ENCODE measurements around the gene COL28A1.
A peak's percentile ranks its signal among the peaks of the same experiment; 100 is the strongest.

Gene COL28A1

DNA sequence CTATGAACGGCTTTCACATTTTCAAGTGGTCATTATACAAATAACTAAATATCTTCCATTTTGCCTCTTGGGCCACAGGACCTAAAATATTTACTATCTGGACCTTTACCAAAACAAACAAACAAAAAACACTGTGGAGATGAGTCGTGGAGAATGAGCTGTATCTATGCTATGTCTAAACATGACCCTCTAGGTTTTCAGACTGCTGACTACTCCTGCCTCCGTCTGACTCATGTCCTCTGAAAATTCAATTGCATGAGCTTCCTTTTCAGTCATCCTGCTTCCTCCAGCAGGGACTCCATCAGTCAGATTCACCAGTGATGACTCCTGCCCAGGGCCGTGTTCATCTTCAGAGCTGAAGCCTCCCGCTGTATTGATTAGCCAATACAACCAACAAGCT is 96.8 kb downstream of the COL28A1 start:
- peak; percentile 11 for DNase-seq (ENCODE audit: low read depth)
- H3K4me3 ChIP-seq (ENCODE audit: low read depth, low read length) = no peak overlapping the region
- TF ChIP-seq MYC (IDR thresholded peaks at IDR 0.05; ENCODE audit: low read depth, low read length) (no peak), POLR2A (IDR thresholded peaks at IDR 0.05; ENCODE audit: extremely low read depth, insufficient read length) (no peak)
- TF ChIP-seq, protein P1, sequence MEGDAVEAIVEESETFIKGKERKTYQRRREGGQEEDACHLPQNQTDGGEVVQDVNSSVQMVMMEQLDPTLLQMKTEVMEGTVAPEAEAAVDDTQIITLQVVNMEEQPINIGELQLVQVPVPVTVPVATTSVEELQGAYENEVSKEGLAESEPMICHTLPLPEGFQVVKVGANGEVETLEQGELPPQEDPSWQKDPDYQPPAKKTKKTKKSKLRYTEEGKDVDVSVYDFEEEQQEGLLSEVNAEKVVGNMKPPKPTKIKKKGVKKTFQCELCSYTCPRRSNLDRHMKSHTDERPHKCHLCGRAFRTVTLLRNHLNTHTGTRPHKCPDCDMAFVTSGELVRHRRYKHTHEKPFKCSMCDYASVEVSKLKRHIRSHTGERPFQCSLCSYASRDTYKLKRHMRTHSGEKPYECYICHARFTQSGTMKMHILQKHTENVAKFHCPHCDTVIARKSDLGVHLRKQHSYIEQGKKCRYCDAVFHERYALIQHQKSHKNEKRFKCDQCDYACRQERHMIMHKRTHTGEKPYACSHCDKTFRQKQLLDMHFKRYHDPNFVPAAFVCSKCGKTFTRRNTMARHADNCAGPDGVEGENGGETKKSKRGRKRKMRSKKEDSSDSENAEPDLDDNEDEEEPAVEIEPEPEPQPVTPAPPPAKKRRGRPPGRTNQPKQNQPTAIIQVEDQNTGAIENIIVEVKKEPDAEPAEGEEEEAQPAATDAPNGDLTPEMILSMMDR (IDR thresholded peaks at IDR 0.05; ENCODE audit: low read depth, low read length) = no peak
- TF ChIP-seq, protein P2, sequence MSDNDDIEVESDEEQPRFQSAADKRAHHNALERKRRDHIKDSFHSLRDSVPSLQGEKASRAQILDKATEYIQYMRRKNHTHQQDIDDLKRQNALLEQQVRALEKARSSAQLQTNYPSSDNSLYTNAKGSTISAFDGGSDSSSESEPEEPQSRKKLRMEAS (IDR thresholded peaks at IDR 0.05; ENCODE audit: low read depth, low read length) = no peak

DNA sequence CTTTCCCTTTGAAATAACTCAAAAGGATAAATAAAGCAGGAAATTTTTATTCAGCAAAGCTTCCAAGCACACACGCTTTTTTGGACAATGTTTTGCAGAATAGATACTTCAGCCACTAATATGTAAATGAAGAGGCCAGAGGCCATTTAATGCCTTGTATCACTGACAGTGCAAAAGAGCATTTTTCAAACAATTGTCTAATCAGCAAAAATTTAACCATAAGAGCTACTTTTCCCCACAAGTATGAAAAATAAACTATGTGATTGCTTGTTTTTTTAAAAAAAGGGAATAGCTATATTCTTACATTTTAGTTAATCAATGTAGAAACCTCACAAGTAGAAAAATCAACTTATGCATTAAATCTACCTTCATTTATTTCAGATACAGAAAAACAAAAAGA is 99.7 kb downstream of the COL28A1 start:
- TF ChIP-seq, protein P2 (IDR thresholded peaks at IDR 0.05; ENCODE audit: low read depth, low read length) = no peak
- TF ChIP-seq POLR2A (IDR thresholded peaks at IDR 0.05; ENCODE audit: extremely low read depth, insufficient read length) = no peak
- TF ChIP-seq MYC (IDR thresholded peaks at IDR 0.05; ENCODE audit: low read depth, low read length) = no peak
- TF ChIP-seq, protein P1 (IDR thresholded peaks at IDR 0.05; ENCODE audit: low read depth, low read length) = no peak
- H3K4me3 ChIP-seq (ENCODE audit: low read depth, low read length) = no peak overlapping the region
- DNase-seq (ENCODE audit: low read depth) = no peak

DNA sequence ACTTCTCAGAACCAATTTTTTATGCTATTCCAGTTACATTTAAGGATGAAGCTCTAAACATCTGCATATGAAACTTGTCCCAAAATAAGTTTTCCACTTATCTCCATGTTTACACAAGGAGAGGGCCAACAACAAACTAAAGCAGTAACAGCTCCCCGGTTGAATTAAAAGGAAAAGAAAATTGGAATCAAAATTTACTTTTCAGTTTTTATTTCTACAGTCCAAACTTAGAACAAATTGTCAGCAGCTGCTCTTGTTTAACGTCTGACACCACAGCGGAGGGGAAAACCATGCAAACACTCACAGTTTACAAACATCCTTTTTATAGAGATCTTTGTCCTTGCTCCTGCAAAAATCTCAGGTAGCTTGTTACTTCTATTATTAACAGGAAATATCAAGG is 101.3 kb downstream of the COL28A1 start:
- TF ChIP-seq MYC (IDR thresholded peaks at IDR 0.05; ENCODE audit: low read depth, low read length) (no peak), POLR2A (IDR thresholded peaks at IDR 0.05; ENCODE audit: extremely low read depth, insufficient read length) (no peak)
- TF ChIP-seq, protein P1 (IDR thresholded peaks at IDR 0.05; ENCODE audit: low read depth, low read length) = no peak
- H3K4me3 ChIP-seq (ENCODE audit: low read depth, low read length) = no peak overlapping the region
- no peak for DNase-seq (ENCODE audit: low read depth)

DNA sequence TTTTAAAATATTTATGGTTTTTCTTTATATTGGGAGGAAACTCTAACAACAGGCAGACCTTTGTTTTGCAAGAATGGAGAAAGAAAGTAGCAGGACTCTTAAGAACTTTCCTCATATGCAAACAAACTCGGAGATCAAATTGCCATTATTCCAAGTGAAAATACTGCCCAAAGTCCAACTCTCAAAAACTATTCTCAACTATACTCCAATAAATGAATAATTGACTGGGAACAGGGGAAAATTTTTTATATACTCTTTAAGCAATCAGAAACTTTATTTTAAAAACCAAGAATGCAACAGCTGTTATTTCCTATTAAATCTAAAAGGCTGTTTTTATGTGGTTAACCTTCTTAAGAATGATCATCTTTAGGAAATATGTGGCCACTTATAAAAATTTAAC is 101.9 kb downstream of the COL28A1 start:
- no peak overlapping the region for H3K4me3 ChIP-seq (ENCODE audit: low read depth, low read length)
- no peak for TF ChIP-seq MYC (IDR thresholded peaks at IDR 0.05; ENCODE audit: low read depth, low read length)
- TF ChIP-seq POLR2A (IDR thresholded peaks at IDR 0.05; ENCODE audit: extremely low read depth, insufficient read length) = no peak
- TF ChIP-seq, protein P2 (IDR thresholded peaks at IDR 0.05; ENCODE audit: low read depth, low read length) = no peak
- DNase-seq (ENCODE audit: low read depth) = no peak

DNA sequence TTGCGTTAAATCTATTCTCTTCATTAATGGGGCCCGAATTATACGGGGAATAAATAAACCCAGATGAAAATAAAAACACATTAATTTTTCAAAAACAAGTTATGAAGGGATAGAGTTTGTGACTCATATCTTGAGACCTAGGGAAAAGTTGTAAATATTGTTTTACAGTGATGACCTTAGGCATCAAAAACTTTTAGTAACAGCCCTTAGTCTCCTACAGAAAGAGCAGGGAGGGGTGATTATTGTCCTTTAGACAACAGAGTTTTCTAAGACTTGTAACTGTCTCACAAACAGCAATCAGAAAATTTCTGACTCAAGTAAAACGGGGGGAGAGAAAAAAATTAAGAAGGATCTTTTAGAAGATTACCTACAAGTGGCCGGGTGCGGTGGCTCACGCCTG is 102.7 kb downstream of the COL28A1 start:
- TF ChIP-seq, protein P1 (IDR thresholded peaks at IDR 0.05; ENCODE audit: low read depth, low read length) = no peak
- no peak for TF ChIP-seq MYC (IDR thresholded peaks at IDR 0.05; ENCODE audit: low read depth, low read length)
- no peak for TF ChIP-seq POLR2A (IDR thresholded peaks at IDR 0.05; ENCODE audit: extremely low read depth, insufficient read length)
- TF ChIP-seq, protein P2 (IDR thresholded peaks at IDR 0.05; ENCODE audit: low read depth, low read length) = no peak
- DNase-seq (ENCODE audit: low read depth) = no peak
- H3K4me3 ChIP-seq (ENCODE audit: low read depth, low read length) = no peak overlapping the region

DNA sequence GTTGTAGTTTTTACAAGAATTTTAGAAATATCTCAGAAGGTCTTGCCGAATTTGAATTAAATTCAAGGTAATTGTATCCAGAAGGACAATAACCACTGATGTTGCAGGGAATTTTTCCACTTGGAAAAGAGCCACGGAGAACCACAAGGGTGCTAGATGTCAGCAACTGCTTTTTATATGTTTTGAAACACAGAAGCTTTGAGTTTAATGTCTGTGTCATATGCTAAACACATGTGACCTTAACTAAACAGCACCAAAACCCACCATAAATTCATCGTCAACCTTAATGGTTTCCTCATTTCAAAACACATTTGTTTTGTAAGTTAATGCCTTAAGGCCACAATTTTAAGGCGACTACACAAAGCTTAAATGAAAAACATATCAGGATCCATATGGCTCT is 106.9 kb downstream of the COL28A1 start:
- no peak for DNase-seq (ENCODE audit: low read depth)
- TF ChIP-seq POLR2A (IDR thresholded peaks at IDR 0.05; ENCODE audit: extremely low read depth, insufficient read length) (no peak), MYC (IDR thresholded peaks at IDR 0.05; ENCODE audit: low read depth, low read length) (no peak)
- TF ChIP-seq, protein P1 (IDR thresholded peaks at IDR 0.05; ENCODE audit: low read depth, low read length) = no peak
- TF ChIP-seq, protein P2 (IDR thresholded peaks at IDR 0.05; ENCODE audit: low read depth, low read length) = no peak
- no peak overlapping the region for H3K4me3 ChIP-seq (ENCODE audit: low read depth, low read length)
